Vagina (tissue), 2 donors: ENCODE measurements around the gene CYB5B. TPM values are rescaled to one million over a fixed set of nuclear protein-coding genes. Genes with fewer than 3 reads are reported as not detected.

ENCODE experiments used
- DNase-seq, 2 donors: peaks; one replicate each; pipeline ENCODE4 v3.0.0-alpha.2; 2017; ENCODE audit errors: extremely low spot score in 2 of 2
- H3K27ac ChIP-seq: fragments of 200-600 bp; sonication (generic); one replicate; pipeline ENCODE4 v1.5.1; 2019
- H3K27me3 ChIP-seq: fragments of 200-600 bp; sonication (generic); one replicate; pipeline ENCODE4 v1.5.1; 2019
- H3K36me3 ChIP-seq, 2 donors: fragments of 200-600 bp; sonication (generic); one replicate each; pipeline ENCODE4 v1.5.1; 2017 to 2019
- H3K4me1 ChIP-seq: fragments of 200-600 bp; sonication (generic); one replicate; pipeline ENCODE4 v1.5.1; 2019
- H3K4me3 ChIP-seq, 2 donors: fragments of 200-600 bp; sonication (generic); 1 replicate in 1 of 2; 2 replicates in 1 of 2; pipeline ENCODE4 v1.5.1; 2016 to 2019
- H3K9me3 ChIP-seq: fragments of 200-600 bp; sonication (generic); one replicate; pipeline ENCODE4 v1.5.1; 2019
- CTCF ChIP-seq, 3 experiments: fragments of 450-650 bp in 2 of 3; fragments of 200-600 bp in 1 of 3; sonication (generic) in 1 of 3; IDR thresholded peaks; one replicate each; pipeline ENCODE4 v1.5.1; 2017 to 2019; ENCODE audit warnings: antibody characterized with exemption in 3 of 3, mild to moderate bottlenecking in 2 of 3, moderate library complexity in 2 of 3
- POLR2A ChIP-seq, 2 donors: fragments of 450-650 bp; IDR thresholded peaks; one replicate each; pipeline ENCODE4 v1.6.1; 2017; ENCODE audit warnings: antibody characterized with exemption in 2 of 2, mild to moderate bottlenecking in 2 of 2, moderate library complexity in 2 of 2
- POLR2AphosphoS5 ChIP-seq, 2 donors: sonication (generic); formaldehyde crosslinking; IDR thresholded peaks; one replicate each; pipeline ENCODE4 v1.9.0; 2017; ENCODE audit warnings: antibody characterized with exemption in 2 of 2, mild to moderate bottlenecking in 2 of 2, low read depth in 1 of 2; ENCODE audit not compliant: insufficient read depth in 1 of 2
- intact Hi-C: fragments of 100-400 bp; cut with DNase I; formaldehyde crosslinking; loops from one replicate; pipeline ENCODE4 v1.15.1; 2023
- total RNA-seq: library from RNA; depleted of rRNA; stranded (reverse); fragments of >200 nt; gene quantifications from one replicate; pipeline ENCODE4 v1.2.3, GENCODE V29; 2016

CYB5B gene
- total RNA-seq, 1 donor from 2014 or later, result 37.6 TPM

GRCh38 chr16:69443927-69444631 is 19.7 kb downstream of the CYB5B start:
- intact Hi-C loops, result no loop called here
- H3K27me3 ChIP-seq, result no peaks in the 10 kb centered on the region
- no peaks in the 10 kb centered on the region for H3K9me3 ChIP-seq
- no peak for DNase-seq
- peaks cover 0 to 6% of the 10 kb centered on the region in 2 donors for H3K36me3 ChIP-seq
- TF ChIP-seq POLR2AphosphoS5 (IDR thresholded peaks at IDR 0.05; ENCODE audit: insufficient read depth in 1 of 2, low read depth in 1 of 2) (peak; percentile 44 to 69), CTCF (IDR thresholded peaks at IDR 0.05) (no peak), POLR2A (IDR thresholded peaks at IDR 0.05) (no peak)
- peak overlapping the region; percentile 92 for H3K27ac ChIP-seq
- peak overlapping the region; percentile 23 to 31 for H3K4me3 ChIP-seq
- peaks cover 40% of the 10 kb centered on the region for H3K4me1 ChIP-seq

- H3K4me1 ChIP-seq, result peaks cover 49% of the 10 kb centered on the region
- intact Hi-C loops, result no loop called here
- peak overlapping the region; percentile 92 for H3K27ac ChIP-seq
- peaks cover 0 to 6% of the 10 kb centered on the region in 2 donors for H3K36me3 ChIP-seq
- no peak for DNase-seq
- TF ChIP-seq POLR2AphosphoS5 (IDR thresholded peaks at IDR 0.05; ENCODE audit: insufficient read depth in 1 of 2, low read depth in 1 of 2), result peak in 1 of 2 donors; percentile 68
- no peak for TF ChIP-seq POLR2A (IDR thresholded peaks at IDR 0.05)
- peak overlapping the region; percentile 23 to 31 for H3K4me3 ChIP-seq
- no peaks in the 10 kb centered on the region for H3K9me3 ChIP-seq
- no peaks in the 10 kb centered on the region for H3K27me3 ChIP-seq
These were observed 20.6 kb downstream of the CYB5B start for GRCh38 chr16:69444873-69445517.

DNA sequence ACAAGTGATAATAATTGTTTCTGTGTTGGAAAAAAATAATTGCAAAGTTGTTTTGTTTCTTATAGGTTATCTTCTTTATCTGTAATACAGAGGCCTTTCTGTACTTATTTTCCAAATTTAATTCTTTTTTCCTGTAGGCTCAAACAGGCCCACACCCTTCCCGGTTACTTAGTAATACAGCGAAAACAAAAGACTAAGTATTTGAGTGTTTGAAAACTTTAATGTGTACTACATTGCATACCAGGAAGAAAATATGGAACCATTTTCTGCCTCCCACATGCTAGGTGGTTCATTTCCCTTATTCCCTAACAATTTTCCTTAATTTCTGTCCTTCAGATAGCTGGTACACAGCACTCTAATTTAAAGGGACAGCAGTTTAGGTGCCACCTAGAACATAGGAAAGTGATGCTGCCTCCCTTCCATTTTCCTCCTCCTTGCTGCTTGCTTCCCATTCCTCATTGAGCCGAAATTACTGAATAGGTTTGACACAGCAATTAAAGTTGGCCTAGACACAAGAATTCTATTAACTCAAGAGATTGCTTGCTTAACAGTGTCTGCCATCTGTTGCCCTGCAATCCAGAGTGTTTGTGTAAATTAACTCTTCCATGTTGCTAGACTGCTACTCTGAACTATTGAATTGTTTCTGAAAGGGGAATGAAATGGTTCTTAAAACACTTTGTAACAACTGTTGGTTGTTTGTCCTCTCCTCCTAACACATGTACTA is 24.2 kb downstream of the CYB5B start:
- intact Hi-C loops, result no loop called here
- TF ChIP-seq CTCF (IDR thresholded peaks at IDR 0.05) (no peak), POLR2A (IDR thresholded peaks at IDR 0.05) (no peak), POLR2AphosphoS5 (IDR thresholded peaks at IDR 0.05; ENCODE audit: insufficient read depth in 1 of 2, low read depth in 1 of 2) (no peak)
- H3K4me1 ChIP-seq, result peaks cover 51% of the 10 kb centered on the region
- no peak overlapping the region for H3K4me3 ChIP-seq
- DNase-seq, result no peak
- H3K27me3 ChIP-seq, result no peaks in the 10 kb centered on the region
- H3K9me3 ChIP-seq, result no peaks in the 10 kb centered on the region
- peaks cover 0 to 6% of the 10 kb centered on the region in 2 donors for H3K36me3 ChIP-seq
- H3K27ac ChIP-seq, result peak overlapping the region; percentile 49

- H3K27me3 ChIP-seq, result no peaks in the 10 kb centered on the region
- no peak overlapping the region for H3K27ac ChIP-seq
- no peaks in the 10 kb centered on the region for H3K9me3 ChIP-seq
- H3K4me1 ChIP-seq, result peaks cover 30% of the 10 kb centered on the region
- intact Hi-C loops, result no loop called here
- H3K4me3 ChIP-seq, result peak overlapping the region in 1 of 2 donors; percentile 13
- no peak for TF ChIP-seq POLR2A (IDR thresholded peaks at IDR 0.05)
- TF ChIP-seq POLR2AphosphoS5 (IDR thresholded peaks at IDR 0.05; ENCODE audit: insufficient read depth in 1 of 2, low read depth in 1 of 2), result no peak
- TF ChIP-seq CTCF (IDR thresholded peaks at IDR 0.05), result no peak
- DNase-seq, result no peak
- H3K36me3 ChIP-seq, result peaks cover 0 to 6% of the 10 kb centered on the region in 2 donors
These were observed 26.7 kb downstream of the CYB5B start for GRCh38 chr16:69451166-69451565.

GRCh38 chr16:69453936-69454335 is 29.5 kb downstream of the CYB5B start:
- intact Hi-C loops, result no loop called here

More at GRCh38 chr16:69453936-69454335, 29.5 kb downstream of the CYB5B start:
- Histone ChIP-seq H3K36me3 (no peaks in the 10 kb centered on the region), H3K27ac (no peak overlapping the region), H3K4me1 (peaks cover 18% of the 10 kb centered on the region), H3K27me3 (no peaks in the 10 kb centered on the region), H3K9me3 (no peaks in the 10 kb centered on the region), H3K4me3 (no peak overlapping the region)
- DNase-seq, result no peak
- TF ChIP-seq POLR2AphosphoS5 (IDR thresholded peaks at IDR 0.05; ENCODE audit: insufficient read depth in 1 of 2, low read depth in 1 of 2), result no peak
- TF ChIP-seq POLR2A (IDR thresholded peaks at IDR 0.05), result no peak
- TF ChIP-seq CTCF (IDR thresholded peaks at IDR 0.05), result no peak
